ENCODE data around the gene POLD2. TPM values are rescaled to one million over a fixed set of nuclear protein-coding genes. Genes with fewer than 3 reads are reported as not detected.

POLD2 gene
- total and polyA plus RNA-seq, 2 of the 8 experiments (the other 6 are each of a cell fraction or from before 2014, with no cell fraction given), result 148 to 214 TPM

DNA sequence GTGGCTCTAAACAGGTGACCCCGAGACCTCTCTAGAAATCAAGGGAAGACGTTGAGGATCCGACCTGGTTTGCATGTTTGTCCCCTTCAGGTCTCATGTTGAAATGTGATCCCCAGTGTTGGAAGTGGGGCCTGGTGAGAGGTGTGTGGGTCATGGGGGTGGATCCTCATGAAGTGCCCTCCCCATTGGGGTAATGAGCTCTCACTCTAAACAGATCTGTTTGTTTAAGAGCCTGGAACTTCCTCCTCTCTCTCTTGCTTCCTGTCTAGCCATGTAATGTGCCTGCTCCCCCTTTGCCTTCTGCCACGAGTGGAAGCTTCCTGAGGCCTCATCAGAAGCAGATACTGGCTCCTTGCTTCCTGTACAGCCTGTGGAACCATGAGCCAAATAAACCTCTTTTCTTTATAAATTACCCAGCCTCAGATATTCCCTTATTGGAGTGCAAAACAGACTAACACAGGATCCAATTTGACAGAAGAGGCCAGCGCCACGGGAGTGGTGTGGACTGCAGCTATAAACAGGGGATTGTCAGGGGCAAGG, 30.2 kb downstream of the POLD2 start (continued):
- TF ChIP-seq, protein P1, sequence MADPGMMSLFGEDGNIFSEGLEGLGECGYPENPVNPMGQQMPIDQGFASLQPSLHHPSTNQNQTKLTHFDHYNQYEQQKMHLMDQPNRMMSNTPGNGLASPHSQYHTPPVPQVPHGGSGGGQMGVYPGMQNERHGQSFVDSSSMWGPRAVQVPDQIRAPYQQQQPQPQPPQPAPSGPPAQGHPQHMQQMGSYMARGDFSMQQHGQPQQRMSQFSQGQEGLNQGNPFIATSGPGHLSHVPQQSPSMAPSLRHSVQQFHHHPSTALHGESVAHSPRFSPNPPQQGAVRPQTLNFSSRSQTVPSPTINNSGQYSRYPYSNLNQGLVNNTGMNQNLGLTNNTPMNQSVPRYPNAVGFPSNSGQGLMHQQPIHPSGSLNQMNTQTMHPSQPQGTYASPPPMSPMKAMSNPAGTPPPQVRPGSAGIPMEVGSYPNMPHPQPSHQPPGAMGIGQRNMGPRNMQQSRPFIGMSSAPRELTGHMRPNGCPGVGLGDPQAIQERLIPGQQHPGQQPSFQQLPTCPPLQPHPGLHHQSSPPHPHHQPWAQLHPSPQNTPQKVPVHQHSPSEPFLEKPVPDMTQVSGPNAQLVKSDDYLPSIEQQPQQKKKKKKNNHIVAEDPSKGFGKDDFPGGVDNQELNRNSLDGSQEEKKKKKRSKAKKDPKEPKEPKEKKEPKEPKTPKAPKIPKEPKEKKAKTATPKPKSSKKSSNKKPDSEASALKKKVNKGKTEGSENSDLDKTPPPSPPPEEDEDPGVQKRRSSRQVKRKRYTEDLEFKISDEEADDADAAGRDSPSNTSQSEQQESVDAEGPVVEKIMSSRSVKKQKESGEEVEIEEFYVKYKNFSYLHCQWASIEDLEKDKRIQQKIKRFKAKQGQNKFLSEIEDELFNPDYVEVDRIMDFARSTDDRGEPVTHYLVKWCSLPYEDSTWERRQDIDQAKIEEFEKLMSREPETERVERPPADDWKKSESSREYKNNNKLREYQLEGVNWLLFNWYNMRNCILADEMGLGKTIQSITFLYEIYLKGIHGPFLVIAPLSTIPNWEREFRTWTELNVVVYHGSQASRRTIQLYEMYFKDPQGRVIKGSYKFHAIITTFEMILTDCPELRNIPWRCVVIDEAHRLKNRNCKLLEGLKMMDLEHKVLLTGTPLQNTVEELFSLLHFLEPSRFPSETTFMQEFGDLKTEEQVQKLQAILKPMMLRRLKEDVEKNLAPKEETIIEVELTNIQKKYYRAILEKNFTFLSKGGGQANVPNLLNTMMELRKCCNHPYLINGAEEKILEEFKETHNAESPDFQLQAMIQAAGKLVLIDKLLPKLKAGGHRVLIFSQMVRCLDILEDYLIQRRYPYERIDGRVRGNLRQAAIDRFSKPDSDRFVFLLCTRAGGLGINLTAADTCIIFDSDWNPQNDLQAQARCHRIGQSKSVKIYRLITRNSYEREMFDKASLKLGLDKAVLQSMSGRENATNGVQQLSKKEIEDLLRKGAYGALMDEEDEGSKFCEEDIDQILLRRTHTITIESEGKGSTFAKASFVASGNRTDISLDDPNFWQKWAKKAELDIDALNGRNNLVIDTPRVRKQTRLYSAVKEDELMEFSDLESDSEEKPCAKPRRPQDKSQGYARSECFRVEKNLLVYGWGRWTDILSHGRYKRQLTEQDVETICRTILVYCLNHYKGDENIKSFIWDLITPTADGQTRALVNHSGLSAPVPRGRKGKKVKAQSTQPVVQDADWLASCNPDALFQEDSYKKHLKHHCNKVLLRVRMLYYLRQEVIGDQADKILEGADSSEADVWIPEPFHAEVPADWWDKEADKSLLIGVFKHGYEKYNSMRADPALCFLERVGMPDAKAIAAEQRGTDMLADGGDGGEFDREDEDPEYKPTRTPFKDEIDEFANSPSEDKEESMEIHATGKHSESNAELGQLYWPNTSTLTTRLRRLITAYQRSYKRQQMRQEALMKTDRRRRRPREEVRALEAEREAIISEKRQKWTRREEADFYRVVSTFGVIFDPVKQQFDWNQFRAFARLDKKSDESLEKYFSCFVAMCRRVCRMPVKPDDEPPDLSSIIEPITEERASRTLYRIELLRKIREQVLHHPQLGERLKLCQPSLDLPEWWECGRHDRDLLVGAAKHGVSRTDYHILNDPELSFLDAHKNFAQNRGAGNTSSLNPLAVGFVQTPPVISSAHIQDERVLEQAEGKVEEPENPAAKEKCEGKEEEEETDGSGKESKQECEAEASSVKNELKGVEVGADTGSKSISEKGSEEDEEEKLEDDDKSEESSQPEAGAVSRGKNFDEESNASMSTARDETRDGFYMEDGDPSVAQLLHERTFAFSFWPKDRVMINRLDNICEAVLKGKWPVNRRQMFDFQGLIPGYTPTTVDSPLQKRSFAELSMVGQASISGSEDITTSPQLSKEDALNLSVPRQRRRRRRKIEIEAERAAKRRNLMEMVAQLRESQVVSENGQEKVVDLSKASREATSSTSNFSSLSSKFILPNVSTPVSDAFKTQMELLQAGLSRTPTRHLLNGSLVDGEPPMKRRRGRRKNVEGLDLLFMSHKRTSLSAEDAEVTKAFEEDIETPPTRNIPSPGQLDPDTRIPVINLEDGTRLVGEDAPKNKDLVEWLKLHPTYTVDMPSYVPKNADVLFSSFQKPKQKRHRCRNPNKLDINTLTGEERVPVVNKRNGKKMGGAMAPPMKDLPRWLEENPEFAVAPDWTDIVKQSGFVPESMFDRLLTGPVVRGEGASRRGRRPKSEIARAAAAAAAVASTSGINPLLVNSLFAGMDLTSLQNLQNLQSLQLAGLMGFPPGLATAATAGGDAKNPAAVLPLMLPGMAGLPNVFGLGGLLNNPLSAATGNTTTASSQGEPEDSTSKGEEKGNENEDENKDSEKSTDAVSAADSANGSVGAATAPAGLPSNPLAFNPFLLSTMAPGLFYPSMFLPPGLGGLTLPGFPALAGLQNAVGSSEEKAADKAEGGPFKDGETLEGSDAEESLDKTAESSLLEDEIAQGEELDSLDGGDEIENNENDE (IDR thresholded peaks at IDR 0.05; ENCODE audit: insufficient replicate concordance, low read length), result no peak
- TF ChIP-seq TCF12 (IDR thresholded peaks at IDR 0.05; ENCODE audit: low read depth, low read length), result no peak
- no peak for TF ChIP-seq SIN3A (conservative IDR thresholded peaks at IDR 0.05 in 1 of 2, IDR thresholded peaks at IDR 0.05 in 1 of 2; ENCODE audit: low read depth in 1 of 2, low read length in 2 of 2)
- TF ChIP-seq JUND (IDR thresholded peaks at IDR 0.05; ENCODE audit: low read length), result no peak
- no peak for TF ChIP-seq CHD1 (IDR thresholded peaks at IDR 0.05; ENCODE audit: low read depth, low read length)
- TF ChIP-seq SP4 (IDR thresholded peaks at IDR 0.05; ENCODE audit: low read length), result no peak
- TF ChIP-seq RBBP5 (IDR thresholded peaks at IDR 0.05; ENCODE audit: borderline replicate concordance, low read depth, low read length), result no peak
- no peak for TF ChIP-seq JUN (IDR thresholded peaks at IDR 0.05; ENCODE audit: low read depth, low read length)
- TF ChIP-seq BACH1 (IDR thresholded peaks at IDR 0.05; ENCODE audit: low read length), result no peak

Data from H1 (cell line).